Osteoblast (primary cell): ENCODE measurements around the gene NOS3. TPM values are rescaled to one million over a fixed set of nuclear protein-coding genes. Genes with fewer than 3 reads are reported as not detected.
A peak's percentile ranks its signal among the peaks of the same experiment; 100 is the strongest.

ENCODE experiments used
- DNase-seq: peaks from one replicate; pipeline ENCODE4 v3.0.0; 2011; ENCODE audit warnings: low spot score, mixed read lengths; ENCODE audit not compliant: insufficient read length; ENCODE audit errors: missing footprints
- H2AFZ ChIP-seq: 2 replicates; pipeline ENCODE4 v1.6.0; 2011; ENCODE audit warnings: mild to moderate bottlenecking, low read length
- H3K27ac ChIP-seq: 2 replicates; pipeline ENCODE4 v1.5.1; 2011; ENCODE audit warnings: mild to moderate bottlenecking, low read depth, low read length, moderate library complexity
- H3K27me3 ChIP-seq: 2 replicates; pipeline ENCODE4 v1.6.0; 2012; ENCODE audit warnings: mild to moderate bottlenecking, control low read depth, inconsistent platforms, low read length, moderate library complexity; ENCODE audit not compliant: insufficient read depth
- H3K36me3 ChIP-seq: 2 replicates; pipeline ENCODE4 v1.5.1; 2011; ENCODE audit warnings: mild to moderate bottlenecking, low read length, control low read depth, moderate library complexity; ENCODE audit not compliant: insufficient read depth
- H3K4me1 ChIP-seq: 2 replicates; pipeline ENCODE4 v1.5.1; 2011; ENCODE audit warnings: mild to moderate bottlenecking, low read length, control low read depth, moderate library complexity; ENCODE audit not compliant: insufficient read depth
- H3K4me2 ChIP-seq: 2 replicates; pipeline ENCODE4 v1.6.0; 2011; ENCODE audit warnings: mild to moderate bottlenecking, low read length; ENCODE audit not compliant: insufficient read depth
- H3K4me3 ChIP-seq: fragments of 200-600 bp; sonication (generic); 3 replicates; pipeline ENCODE4 v1.5.1; 2012; ENCODE audit warnings: mild to moderate bottlenecking, low read length, inconsistent platforms; ENCODE audit not compliant: insufficient read depth
- H3K79me2 ChIP-seq: 2 replicates; pipeline ENCODE4 v1.6.0; 2012; ENCODE audit warnings: mild to moderate bottlenecking, low read length, control low read depth, inconsistent platforms; ENCODE audit not compliant: insufficient read depth
- H3K9me3 ChIP-seq: 2 replicates; pipeline ENCODE4 v1.5.1; 2011; ENCODE audit warnings: low read depth, low read length, control low read depth
- H4K20me1 ChIP-seq: 2 replicates; pipeline ENCODE4 v1.6.0; 2012; ENCODE audit warnings: mild to moderate bottlenecking, low read length, control low read depth; ENCODE audit not compliant: insufficient read depth
- total RNA-seq: library from RNA; depleted of rRNA; stranded (reverse); fragments of >200 nt; gene quantifications from 2 replicates; pipeline ENCODE4 v1.2.3, GENCODE V29; 2012
- TF ChIP-seq, protein P1 (sequence below): IDR thresholded peaks from 2 replicates; pipeline ENCODE4 v1.5.1; 2011; ENCODE audit warnings: mild to moderate bottlenecking, low read depth, low read length, moderate library complexity; ENCODE audit errors: extremely low read depth

NOS3 gene
- total RNA-seq: not detected in 2 replicates

DNA sequence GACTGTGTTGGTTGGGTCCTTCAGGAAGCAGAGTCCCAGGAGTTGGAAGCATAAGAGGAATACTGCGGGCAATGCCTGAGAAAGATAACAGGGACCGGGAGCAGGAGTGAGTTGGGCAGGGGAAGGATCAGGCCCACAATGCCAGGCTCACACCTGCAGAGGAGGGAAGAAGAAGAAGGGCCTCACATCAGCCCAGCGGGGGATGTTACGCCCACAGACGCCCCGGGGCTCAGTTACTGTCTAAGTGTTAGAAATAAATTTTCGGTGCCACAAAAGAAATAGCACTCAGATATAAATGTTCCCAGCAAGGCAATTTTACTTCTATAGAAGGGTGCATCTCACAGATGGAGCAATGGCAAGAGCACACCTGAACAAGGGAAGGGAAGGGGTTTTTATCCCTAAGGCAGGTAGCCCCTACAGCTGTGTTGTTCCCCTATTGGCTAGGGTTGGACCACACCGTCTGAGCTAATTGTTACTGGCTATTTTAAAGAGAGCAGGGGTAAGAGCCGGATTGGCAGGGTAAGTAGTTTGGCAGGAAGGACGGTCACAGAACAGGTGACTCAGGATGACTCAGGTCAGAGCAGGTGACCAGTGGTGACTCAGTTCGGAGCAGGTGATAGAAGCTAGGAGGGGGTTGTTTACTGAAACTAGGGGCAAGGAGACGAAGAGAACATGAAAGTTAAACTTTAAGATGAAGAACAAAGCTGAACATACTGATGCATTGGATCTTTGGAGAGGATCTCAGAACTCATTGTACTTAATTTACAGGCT lies at the start of gene NOS3:
TSS of gene NOS3 (plus strand) at position 602 of the 771 bp plus-strand sequence. CDS start 2,787 bp downstream, outside the sequence.
- H3K4me2 ChIP-seq: no peak within 1 kb of the TSS
- H4K20me1 ChIP-seq: no peaks in the 10 kb centered on the region
- no peaks in the 10 kb centered on the region for H3K36me3 ChIP-seq
- TF ChIP-seq, protein P1, sequence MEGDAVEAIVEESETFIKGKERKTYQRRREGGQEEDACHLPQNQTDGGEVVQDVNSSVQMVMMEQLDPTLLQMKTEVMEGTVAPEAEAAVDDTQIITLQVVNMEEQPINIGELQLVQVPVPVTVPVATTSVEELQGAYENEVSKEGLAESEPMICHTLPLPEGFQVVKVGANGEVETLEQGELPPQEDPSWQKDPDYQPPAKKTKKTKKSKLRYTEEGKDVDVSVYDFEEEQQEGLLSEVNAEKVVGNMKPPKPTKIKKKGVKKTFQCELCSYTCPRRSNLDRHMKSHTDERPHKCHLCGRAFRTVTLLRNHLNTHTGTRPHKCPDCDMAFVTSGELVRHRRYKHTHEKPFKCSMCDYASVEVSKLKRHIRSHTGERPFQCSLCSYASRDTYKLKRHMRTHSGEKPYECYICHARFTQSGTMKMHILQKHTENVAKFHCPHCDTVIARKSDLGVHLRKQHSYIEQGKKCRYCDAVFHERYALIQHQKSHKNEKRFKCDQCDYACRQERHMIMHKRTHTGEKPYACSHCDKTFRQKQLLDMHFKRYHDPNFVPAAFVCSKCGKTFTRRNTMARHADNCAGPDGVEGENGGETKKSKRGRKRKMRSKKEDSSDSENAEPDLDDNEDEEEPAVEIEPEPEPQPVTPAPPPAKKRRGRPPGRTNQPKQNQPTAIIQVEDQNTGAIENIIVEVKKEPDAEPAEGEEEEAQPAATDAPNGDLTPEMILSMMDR: no peak
- H3K27ac ChIP-seq: no peak within 1 kb of the TSS
- no peaks in the 10 kb centered on the region for H3K79me2 ChIP-seq
- no peak within 1 kb of the TSS for H3K4me3 ChIP-seq
- H3K4me1 ChIP-seq: no peaks in the 10 kb centered on the region
- no peak for DNase-seq
- no peak within 1 kb of the TSS for H2AFZ ChIP-seq
- peaks cover 3% of the 10 kb centered on the region for H3K27me3 ChIP-seq
- H3K9me3 ChIP-seq: no peaks in the 10 kb centered on the region

GRCh38 chr7:150941351-150942000 lies 49.3 kb upstream of the NOS3 start:
- DNase-seq: peak; percentile 43
- H3K27ac ChIP-seq: no peak overlapping the region

GRCh38 chr7:150942001-150942590 lies 48.7 kb upstream of the NOS3 start:
- Histone ChIP-seq H3K36me3 (no peaks in the 10 kb centered on the region), H4K20me1 (no peaks in the 10 kb centered on the region), H2AFZ (no peak overlapping the region), H3K9me3 (no peaks in the 10 kb centered on the region), H3K79me2 (no peaks in the 10 kb centered on the region), H3K27ac (no peak overlapping the region), H3K27me3 (no peaks in the 10 kb centered on the region), H3K4me3 (no peak overlapping the region), H3K4me1 (peaks cover 3% of the 10 kb centered on the region), H3K4me2 (no peak overlapping the region)
- TF ChIP-seq, protein P1: no peak
- DNase-seq: peak; percentile 66

More at GRCh38 chr7:150941351-150942000, 49.3 kb upstream of the NOS3 start:
- Histone ChIP-seq H3K9me3 (no peaks in the 10 kb centered on the region), H3K4me1 (peaks cover 3% of the 10 kb centered on the region), H4K20me1 (no peaks in the 10 kb centered on the region), H3K36me3 (no peaks in the 10 kb centered on the region), H3K27me3 (no peaks in the 10 kb centered on the region), H3K79me2 (no peaks in the 10 kb centered on the region), H3K4me3 (no peak overlapping the region), H3K4me2 (no peak overlapping the region), H2AFZ (no peak overlapping the region)
- TF ChIP-seq, protein P1: no peak
